Heart left ventricle (tissue), 16 donors: ENCODE data around the gene FAXDC2. TPM values are rescaled to one million over a fixed set of nuclear protein-coding genes. Genes with fewer than 3 reads are reported as not detected.

Experiments used
- ATAC-seq, 4 donors: fragments of 200-7000 bp; cut with Tn5 transposase; one replicate each; pipeline ENCODE4 v1.9.1; 2020 to 2022; ENCODE audit warnings: moderate library complexity in 4 of 4, mild to moderate bottlenecking in 3 of 4, moderate number of reproducible peaks in 1 of 4
- DNase-seq, 5 donors: peaks; one replicate each; pipeline ENCODE4 v3.0.0-alpha.2; 2020
- H3K27ac ChIP-seq, 12 donors: fragments of 200-600 bp; sonication (generic) in 4 of 12; one replicate each; pipeline versions ENCODE4 v1.5.0 to v1.8.0; 2016 to 2022; ENCODE audit warnings: mild to moderate bottlenecking in 2 of 12
- H3K27me3 ChIP-seq, 9 donors: fragments of 200-600 bp; sonication (generic) in 2 of 9; one replicate each; pipeline versions ENCODE4 v1.5.1 to v1.8.0; 2016 to 2022; ENCODE audit warnings: mild to moderate bottlenecking in 3 of 9
- H3K36me3 ChIP-seq, 9 donors: fragments of 200-600 bp; sonication (generic) in 2 of 9; one replicate each; pipeline versions ENCODE4 v1.5.0 to v1.8.0; 2018 to 2022; ENCODE audit warnings: mild to moderate bottlenecking in 2 of 9
- H3K4me1 ChIP-seq, 12 donors: fragments of 200-600 bp; sonication (generic) in 4 of 12; one replicate each; pipeline versions ENCODE4 v1.5.0 to v1.8.0; 2016 to 2022; ENCODE audit warnings: mild to moderate bottlenecking in 3 of 12
- H3K4me3 ChIP-seq, 12 donors: fragments of 200-600 bp; sonication (generic) in 4 of 12; one replicate each; pipeline versions ENCODE4 v1.5.0 to v1.8.0; 2017 to 2022; ENCODE audit warnings: mild to moderate bottlenecking in 9 of 12, moderate library complexity in 4 of 12
- H3K9me3 ChIP-seq, 12 donors: fragments of 200-600 bp; sonication (generic) in 4 of 12; one replicate each; pipeline versions ENCODE4 v1.5.0 to v1.8.0; 2016 to 2022; ENCODE audit warnings: mild to moderate bottlenecking in 1 of 12
- CTCF ChIP-seq, 12 donors: fragments of 200-600 bp; sonication (generic) in 4 of 12; IDR thresholded peaks; one replicate each; pipeline versions ENCODE4 v1.5.0 to v1.8.0; 2018 to 2022; ENCODE audit warnings: antibody characterized with exemption in 12 of 12, mild to moderate bottlenecking in 5 of 12
- POLR2A ChIP-seq, 2 donors: fragments of 450-650 bp; IDR thresholded peaks; one replicate each; pipeline ENCODE4 v1.6.1; 2017; ENCODE audit warnings: antibody characterized with exemption in 2 of 2, mild to moderate bottlenecking in 2 of 2, moderate library complexity in 2 of 2
- WGBS, 4 donors: extraction: QIAGEN DNeasy Blood & Tissue Kit in 2 of 4; methylation state at CpG; one replicate each; pipeline versions ENCODE4 v1.1.5 to v1.1.7; 2013 to 2018; 5-methylcytosine and 5-hydroxymethylcytosine counted together
- intact Hi-C, 10 donors: fragments of 100-400 bp; cut with DNase I; formaldehyde crosslinking; loops; one replicate each; pipeline versions ENCODE4 v1.11.1 to v1.14.2; 2022
- microRNA counts, 2 donors: library from miRNA; unstranded; fragments of <30 nt; microRNA quantifications; one replicate each; lab custom pipeline; 2016
- microRNA-seq, 4 donors: library from miRNA; unstranded; fragments of <30 nt; microRNA quantifications; one replicate each; pipeline versions ENCODE4 to v1.2.0, GENCODE V29; 2017 to 2020
- polyA plus RNA-seq, 2 donors: library from polyadenylated mRNA; stranded (reverse); fragments of 200-250 nt; gene quantifications; one replicate each; pipeline ENCODE4 v1.2.3, GENCODE V29; 2013
- total RNA-seq, 9 donors: library from RNA; depleted of rRNA in 2 of 9; stranded (reverse); fragments of >200 nt in 2 of 9; fragmentation: NEBNext Ultra II Directional in 3 of 9; extraction: Animal tissue kit (Norgen Biotek cat#: 25700) in 3 of 9; gene quantifications; one replicate each; pipeline versions ENCODE4 v1.1.0 to v1.2.4, GENCODE V29; 2016 to 2023
- donor health status: ischemic (EF 13 %, LVEDD 7.1; RV severe dilation, severe dysfunction).
- donor health status: healthy with polysubstance abuse.
- donor health status: DM: no; HTN: yes; CAD: no.
- donor health status: DM: no; HTN: no; CAD: no.
- donor health status: ischemic (EF 25% LVEDD 6.9; RV normal size, moderate dysfunction).
- donor health status: ischemic (EF 25% LVEDD 5.7; RV mildly dilated, moderate dysfunction).
- donor health status: healthy.
- donor health status: DM: yes; HTN: yes; CAD: no.
- donor health status: ischemic (EF 35%, LVEDD 5.7; RV mildly dilated, moderate dysfunction).
- donor health status: nonischemic (EF 11% LVEDD 7.7; RV severe dilation, severe dysfunction).
- donor health status: DM: yes; HTN: yes; CAD: no.
- donor health status: PGD.
- donor health status: ischemic (EF 29% LVEDD 5.4; RV normal size, mild dysfunction).
- donor health status: nonischemic (EF 23%, LVEDD 6.1; RV moderate dilation, normal function).

FAXDC2 gene
- total and polyA plus RNA-seq, 11 donors = 5.3 to 39.5 (median 21.9) TPM

- ATAC-seq = no peak
- Histone ChIP-seq H3K27ac (peak overlapping the region in 5 of 12 donors; percentile 24 to 72 (median 62)), H3K4me3 (no peak overlapping the region), H3K27me3 (no peaks in the 10 kb centered on the region), H3K36me3 (no peaks in the 10 kb centered on the region), H3K9me3 (no peaks in the 10 kb centered on the region), H3K4me1 (peaks cover 9 to 100% (median 90%) of the 10 kb centered on the region in 12 donors)
- DNase-seq = no peak
- TF ChIP-seq POLR2A (IDR thresholded peaks at IDR 0.05) (no peak), CTCF (IDR thresholded peaks at IDR 0.05) (no peak)
- WGBS, 4 donors = 37 to 56% (median 43%) methylated on average over 2 of the region's 2 CpGs
- intact Hi-C loops = no loop called here
Measured at GRCh38 chr5:154770111-154770510, 80.3 kb downstream of the FAXDC2 start.

MicroRNAs within 50 kb of the gene (microRNA counts, 767-probe panel; counts per million panel counts)
- microRNA hsa-miR-378h (lab: Ali Mortazavi, UCI) = 0 to 71.6 counts per million in 2 donors

Small RNA genes within 50 kb of the gene (microRNA-seq; reads per million reads assigned to microRNA genes)
- 0 to 1.2 (median 0) reads per million in 4 donors for gene MIR378H

Other genes starting within 250 kb of the FAXDC2 start
- gene LARP1, start 95.2 kb downstream of the FAXDC2 start, total RNA-seq = 100 to 1,000 TPM in 8 of 9 donors, 10 to 100 TPM in 1; 91.6 to 189 (median 181) TPM
- 10 to 100 TPM; 36.5 to 89.9 TPM for gene LARP1, start 95.2 kb downstream of the FAXDC2 start, polyA plus RNA-seq
- 10 to 100 TPM; 18.7 to 45.6 (median 25.2) TPM for gene CNOT8, start 8.0 kb upstream of the FAXDC2 start, total RNA-seq
- gene CNOT8, start 8.0 kb upstream of the FAXDC2 start, polyA plus RNA-seq = 10 to 100 TPM; 11.5 to 34.2 TPM
- gene GEMIN5, start 87.6 kb upstream of the FAXDC2 start, total RNA-seq = 10 to 100 TPM; 12.7 to 19.3 (median 16.5) TPM
- gene GEMIN5, start 87.6 kb upstream of the FAXDC2 start, polyA plus RNA-seq = 1 to 10 TPM; 4.1 to 9.5 TPM
- gene MRPL22, start 90.5 kb upstream of the FAXDC2 start, total RNA-seq = 10 to 100 TPM; 25.7 to 76.3 (median 58.0) TPM
- 100 to 1,000 TPM in 1 of 2 donors, 10 to 100 TPM in 1; 90.1 to 144 TPM for gene MRPL22, start 90.5 kb upstream of the FAXDC2 start, polyA plus RNA-seq
- gene KIF4B, start 163.2 kb upstream of the FAXDC2 start, total RNA-seq = under 1 TPM in 2 of 9 donors, not detected in 7; 0.07 to 0.21 TPM
- gene KIF4B, start 163.2 kb upstream of the FAXDC2 start, polyA plus RNA-seq = not detected